ENCODE measurements around the gene SLC12A7.

DNA sequence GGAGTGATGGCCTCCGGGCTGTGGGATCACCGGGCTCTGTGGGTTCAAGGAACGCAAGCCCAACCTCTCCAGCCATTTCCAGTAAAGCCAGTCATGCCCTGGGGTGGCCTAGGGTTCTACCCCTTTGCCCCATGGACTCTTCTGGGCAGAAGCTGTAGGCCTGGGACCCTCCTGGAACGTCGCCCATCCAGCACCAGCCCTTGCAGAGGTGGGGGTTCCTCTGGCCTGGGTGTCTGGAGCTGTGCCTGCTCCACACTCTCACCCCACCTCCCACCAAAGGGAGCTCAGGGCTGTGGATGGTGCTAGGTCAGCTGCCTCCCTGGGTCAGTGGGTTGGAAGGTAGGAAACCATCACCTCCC is 1.4 kb upstream of the SLC12A7 start:
- TF ChIP-seq EZH2phosphoT487 (IDR thresholded peaks at IDR 0.05; ENCODE audit: borderline replicate concordance): no peak
- TF ChIP-seq, protein P1, sequence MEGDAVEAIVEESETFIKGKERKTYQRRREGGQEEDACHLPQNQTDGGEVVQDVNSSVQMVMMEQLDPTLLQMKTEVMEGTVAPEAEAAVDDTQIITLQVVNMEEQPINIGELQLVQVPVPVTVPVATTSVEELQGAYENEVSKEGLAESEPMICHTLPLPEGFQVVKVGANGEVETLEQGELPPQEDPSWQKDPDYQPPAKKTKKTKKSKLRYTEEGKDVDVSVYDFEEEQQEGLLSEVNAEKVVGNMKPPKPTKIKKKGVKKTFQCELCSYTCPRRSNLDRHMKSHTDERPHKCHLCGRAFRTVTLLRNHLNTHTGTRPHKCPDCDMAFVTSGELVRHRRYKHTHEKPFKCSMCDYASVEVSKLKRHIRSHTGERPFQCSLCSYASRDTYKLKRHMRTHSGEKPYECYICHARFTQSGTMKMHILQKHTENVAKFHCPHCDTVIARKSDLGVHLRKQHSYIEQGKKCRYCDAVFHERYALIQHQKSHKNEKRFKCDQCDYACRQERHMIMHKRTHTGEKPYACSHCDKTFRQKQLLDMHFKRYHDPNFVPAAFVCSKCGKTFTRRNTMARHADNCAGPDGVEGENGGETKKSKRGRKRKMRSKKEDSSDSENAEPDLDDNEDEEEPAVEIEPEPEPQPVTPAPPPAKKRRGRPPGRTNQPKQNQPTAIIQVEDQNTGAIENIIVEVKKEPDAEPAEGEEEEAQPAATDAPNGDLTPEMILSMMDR (conservative IDR thresholded peaks at IDR 0.05; ENCODE audit: low read length): no peak

All from Loucy (cell line).